ENCODE results near the gene SLAMF8. TPM values are rescaled to one million over a fixed set of nuclear protein-coding genes. Genes with fewer than 3 reads are reported as not detected.
A peak's percentile ranks its signal among the peaks of the same experiment; 100 is the strongest.

The SLAMF8 gene
- polyA plus RNA-seq, 3 donors: 0.52 to 1.4 (median 0.61) TPM

DNA sequence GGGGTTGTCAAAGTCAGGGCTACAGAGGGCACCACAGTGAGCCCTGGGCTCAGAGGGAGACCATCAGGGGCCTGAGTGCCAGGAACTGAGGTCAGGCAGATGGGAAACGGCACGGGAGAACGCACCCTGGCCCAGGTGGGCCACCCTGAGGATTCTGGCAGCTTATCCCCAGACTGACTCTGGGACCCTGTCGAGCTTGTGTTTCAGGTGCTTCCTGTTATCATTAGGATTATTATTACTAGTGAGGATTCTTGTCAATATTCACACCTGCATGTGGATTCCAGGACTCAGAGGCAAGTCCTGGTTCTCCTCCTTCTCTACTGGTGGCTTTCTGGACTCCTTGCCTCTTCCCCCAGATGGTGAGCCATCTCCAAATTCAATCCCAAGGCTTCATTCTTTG is 20.6 kb downstream of the SLAMF8 start:
- no peak for DNase-seq

DNA sequence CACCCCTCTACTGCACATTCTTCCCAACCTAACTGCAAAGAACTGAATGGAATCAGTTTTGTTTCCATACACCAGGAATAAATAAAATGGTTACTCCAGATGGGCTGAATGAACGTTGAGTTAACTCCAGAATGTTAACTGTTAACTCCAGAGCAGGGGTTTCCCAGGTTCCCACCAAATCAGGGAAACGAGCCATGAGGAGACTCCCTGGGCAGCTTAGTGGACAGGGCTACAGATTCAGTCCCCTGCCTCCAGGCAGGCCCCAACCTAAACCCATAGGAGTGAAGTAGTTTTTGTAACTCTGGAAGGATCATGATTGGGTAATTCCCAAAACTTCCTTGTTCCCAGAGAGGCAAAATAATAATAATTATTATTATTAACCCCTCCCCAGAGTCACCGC is 21.7 kb downstream of the SLAMF8 start:
- no peak for DNase-seq

DNA sequence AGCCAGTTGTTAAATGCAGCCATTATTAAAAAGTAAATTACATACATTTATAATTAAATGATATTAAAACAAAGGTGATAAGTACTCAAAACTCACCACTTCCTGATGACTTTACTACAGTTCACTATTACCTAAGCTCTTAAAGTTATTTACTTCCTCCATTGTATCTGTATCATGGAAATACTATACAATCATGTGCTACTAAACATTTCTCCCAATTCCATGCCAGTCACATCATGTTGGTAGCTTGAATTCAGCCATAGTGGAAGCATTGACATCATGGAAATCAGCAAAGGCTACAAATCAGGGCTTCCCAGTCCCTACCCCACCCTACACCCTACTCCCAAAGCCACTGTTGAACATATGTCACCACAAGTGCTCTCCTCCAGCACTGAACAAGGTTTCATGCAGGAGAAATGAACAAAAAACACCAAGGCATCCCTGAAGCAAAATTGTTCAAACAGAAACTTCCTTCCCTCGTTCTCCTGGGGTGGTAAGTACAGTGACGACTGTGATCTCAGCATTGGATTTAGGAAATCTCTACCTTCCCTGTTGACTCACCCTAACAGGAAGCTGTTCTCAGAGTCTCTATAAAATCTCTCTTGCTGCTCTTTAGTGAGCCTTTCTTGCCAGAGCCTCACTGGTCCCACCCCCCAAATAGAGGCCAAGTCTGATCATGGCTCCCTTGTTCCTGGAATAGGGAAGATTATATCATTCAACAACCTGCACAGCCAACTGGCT is 23.1 kb downstream of the SLAMF8 start:
- no peak for DNase-seq

DNA sequence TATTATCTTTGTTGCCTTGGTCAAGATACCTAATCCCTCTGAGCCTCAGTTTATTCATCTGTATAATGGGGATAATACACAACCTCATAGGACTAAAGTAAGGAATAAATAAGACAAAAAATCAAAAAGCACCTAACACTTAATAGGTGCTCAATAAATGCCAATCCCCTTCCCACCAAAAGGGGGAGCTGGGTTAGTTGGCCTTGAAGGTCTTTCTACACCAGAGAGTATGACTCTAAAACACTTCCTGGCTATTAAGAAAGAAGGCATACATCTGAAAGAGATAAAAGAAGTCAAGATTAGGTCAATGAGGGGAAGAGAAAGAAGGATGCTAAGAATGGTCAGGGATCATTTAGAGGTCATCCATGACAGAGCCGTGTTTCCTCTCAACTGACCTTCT is 24.7 kb downstream of the SLAMF8 start:
- DNase-seq: no peak

DNA sequence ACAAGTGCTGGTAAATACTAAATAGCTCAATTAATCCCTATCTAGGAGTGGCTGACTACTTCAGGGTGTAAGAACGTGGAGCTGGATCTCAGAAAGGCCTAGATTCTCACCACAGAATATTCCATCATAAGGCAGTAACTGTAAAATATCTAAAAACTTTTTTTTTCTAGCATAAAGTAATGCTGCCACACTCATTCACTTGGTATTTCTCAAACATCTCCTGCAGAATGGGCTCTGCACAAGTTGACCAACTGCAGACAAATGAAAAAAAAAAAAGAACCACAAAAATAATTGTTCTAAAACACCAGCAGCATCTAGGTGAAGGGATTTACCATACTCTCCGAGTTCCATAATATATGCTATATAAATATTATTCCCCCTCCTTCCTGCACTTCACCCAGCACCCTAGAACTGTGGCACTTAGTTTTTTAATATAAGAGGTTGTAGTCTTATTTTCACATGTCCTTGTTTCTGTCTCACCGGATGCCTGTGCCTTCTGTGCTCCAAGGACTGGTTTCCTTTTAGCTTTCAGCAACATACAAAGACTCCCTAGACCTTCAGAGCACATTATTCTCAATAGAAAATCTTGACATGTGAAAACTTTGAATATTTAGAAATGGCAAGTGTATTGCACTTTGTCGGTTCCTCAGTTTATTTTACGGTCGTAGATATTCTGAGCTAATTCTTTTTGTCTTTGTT is 26.9 kb downstream of the SLAMF8 start:
- DNase-seq: no peak

DNA sequence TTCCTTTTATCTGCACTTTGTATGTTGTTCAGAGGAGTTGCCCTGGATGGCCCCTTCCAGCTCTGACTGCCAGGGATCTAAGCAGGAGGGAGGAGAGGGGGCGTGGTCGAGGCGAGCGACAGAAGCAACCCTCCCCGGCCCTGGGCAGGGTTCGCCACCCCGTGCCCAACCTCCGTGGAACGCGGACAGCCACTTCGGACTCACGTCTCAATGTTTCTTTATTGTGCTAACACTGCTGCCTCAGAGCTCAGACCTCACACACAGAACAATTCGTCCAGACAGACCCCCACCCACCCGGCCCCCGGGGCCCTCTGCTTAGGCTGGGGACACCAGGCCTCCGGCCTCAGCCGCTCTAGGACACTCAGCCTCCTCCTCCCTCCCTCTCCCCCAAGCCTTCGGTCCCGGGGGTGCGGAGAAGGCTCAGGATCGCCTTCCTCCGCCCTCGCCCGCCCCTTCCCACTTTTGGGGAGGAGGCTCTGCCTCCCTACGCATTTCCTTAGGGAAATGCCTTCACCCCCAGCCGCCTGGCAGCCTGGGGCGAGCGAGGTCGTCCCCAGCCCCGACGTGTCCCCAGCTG is 27.5 kb downstream of the SLAMF8 start:
- peak; percentile 54 for DNase-seq

DNA sequence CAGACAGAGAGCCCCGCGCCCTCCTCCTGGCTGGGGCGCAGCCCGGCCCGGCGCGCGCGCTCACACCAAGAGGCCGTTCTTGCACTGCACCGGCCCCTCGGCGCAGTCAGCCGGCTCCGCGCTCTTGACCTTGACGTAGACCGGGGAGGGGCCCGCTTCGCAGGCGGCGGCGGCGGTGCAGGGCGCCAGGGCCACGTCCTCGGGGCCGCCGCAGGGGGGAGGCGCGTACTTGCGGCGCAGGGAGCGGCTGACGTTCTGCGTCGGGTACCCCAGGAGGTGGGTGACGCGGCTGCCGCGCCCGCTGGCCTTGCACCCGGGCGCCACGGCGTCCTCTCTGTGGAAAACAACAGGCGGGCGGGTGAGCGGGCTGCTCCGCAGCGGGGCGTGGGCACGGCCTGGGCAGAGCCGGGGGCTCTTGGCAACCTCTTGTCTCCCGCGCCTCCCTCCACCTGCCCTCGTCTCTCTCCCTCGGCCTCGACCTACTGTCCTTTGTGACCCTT is 28.1 kb downstream of the SLAMF8 start:
- peak; percentile 82 for DNase-seq

DNA sequence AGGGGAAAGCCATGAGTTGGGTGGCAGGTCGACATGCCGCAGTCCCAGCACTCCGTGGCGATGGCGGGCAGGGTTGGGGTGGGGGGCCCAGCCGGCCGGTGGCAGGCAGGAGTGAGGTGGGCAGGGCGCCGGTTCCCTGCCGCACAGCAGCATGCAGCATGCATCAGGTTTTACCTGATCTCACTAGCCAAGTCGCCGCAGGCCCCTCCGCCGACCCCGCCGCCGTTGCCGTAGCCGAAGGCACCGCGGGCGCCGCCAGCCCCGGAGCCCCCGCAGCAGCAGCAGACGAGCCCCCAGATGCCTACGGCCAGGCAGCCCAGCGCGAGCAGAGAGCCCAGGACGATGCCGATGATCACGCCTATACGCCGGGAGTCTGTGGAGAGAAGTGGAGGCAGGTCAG is 29.0 kb downstream of the SLAMF8 start:
- no peak for DNase-seq

DNA sequence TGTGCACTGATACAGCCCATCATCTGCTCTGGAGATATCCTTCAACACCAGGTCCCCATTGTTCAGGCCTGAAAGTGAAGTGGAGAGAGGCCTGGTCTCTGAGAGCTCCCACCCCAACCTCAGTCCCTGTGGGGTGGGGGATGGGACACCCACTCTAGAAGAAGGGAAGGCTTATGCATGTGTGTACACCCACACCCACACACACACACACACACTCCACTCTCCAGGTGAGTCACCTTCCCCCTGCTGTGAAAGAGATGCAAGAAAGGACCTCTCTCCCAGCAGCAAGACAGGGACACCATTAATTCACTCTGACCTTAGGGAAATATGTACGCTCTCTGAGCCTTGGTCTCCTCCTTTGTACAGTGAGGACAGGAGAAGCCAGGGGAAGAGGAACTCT is 29.9 kb downstream of the SLAMF8 start:
- DNase-seq: no peak

DNA sequence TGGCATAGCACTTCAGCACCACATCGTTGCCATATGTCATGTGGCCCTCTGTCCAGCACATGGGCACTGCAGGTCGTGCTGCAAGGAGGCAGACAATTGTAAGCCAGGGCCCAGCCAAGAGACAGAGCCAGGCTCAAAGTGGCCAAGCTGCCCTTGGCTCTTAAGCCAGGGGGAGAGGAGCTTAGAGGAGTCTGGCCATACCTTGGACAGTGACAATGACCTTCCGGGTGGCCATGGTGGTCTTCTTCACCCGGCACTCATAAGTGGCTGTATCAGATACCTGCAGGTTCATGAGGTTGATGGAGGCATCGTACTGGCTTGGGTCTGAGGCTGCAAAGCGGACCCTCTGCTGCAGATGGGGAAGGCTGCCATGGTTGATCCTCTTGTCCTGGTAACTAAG is 31.2 kb downstream of the SLAMF8 start:
- no peak for DNase-seq

DNA sequence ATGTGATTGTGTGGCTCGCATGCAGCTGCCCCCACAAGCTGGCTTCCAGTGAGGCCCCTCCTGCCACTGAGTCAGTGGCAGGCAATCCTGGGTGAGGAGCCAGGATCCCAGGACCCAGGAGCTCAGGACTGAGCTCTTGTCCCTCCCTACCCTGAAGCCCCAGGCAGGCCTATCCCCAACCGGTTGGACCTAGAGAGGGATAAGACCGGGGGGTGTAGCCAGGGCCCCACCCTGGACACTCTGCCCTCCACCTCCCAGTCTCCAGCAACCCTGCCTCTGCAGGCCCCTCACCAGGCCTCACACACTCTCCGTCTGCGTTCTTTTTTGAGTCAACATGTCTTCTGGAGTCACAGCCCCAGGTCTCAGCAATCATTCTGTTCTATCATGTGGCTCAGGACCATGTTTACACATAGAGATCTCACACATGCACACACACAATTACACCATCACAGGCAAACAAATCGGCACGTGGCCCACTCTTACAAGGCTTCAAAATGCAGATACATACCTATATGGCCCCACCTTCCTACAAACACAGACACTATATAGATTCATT is 33.2 kb downstream of the SLAMF8 start:
- no peak for DNase-seq

DNA sequence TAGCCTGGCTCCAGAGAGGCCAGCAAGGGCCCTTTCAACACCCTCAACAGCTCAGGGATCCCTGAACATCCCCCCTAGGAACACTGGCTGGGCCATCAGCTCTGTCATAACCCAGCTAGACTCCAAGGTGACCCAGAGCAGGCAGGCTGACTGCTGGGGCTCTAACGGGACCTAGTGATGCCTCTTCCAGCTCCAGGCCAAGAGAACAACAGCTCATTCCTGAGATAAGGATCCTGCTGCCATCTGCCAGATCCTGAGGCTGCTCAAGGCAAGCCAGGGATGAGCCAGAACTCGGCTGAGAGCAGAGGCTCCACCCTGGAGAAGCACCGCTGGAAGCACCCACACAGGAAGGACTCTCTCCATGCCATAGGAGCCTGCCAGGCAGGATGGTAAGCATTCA is 33.8 kb downstream of the SLAMF8 start:
- no peak for DNase-seq

DNA sequence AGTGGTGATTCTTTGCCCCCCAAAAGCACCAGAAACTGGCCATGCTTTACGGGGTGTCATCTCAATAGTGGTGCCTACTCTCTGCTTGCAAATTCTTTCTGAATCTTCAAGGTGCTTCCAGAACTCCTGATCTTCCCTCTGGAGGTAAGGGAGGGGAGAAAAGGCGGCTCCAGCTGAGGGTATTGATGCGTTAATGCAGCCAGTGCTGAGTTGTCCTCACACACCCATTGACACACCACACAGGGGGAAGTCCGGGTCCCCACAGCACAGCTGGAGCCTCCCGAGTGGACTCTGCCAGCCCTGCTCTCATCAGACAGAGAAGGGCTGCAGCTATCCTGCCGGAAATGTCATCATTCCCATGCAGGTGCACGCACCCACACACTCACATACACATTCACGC is 34.5 kb downstream of the SLAMF8 start:
- DNase-seq: no peak

DNA sequence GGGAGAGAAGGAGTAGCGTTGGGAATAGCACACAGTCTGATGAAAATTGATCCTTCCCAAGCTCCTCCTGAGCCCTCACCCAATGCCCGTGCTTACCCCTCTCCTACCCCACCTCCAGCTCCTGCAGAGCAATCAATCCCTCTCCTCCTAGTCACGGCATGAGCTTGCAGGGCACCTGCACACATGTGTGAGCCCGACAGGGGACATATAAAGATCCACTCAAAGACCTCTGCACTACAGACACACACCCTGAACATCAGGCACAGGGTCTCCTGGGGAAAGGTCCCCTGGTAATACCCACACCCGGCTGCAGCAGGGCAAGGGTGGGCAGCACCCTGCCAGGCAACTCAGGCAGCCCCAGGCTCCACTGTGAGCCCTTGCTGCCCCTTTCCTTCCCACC is 35.4 kb downstream of the SLAMF8 start:
- DNase-seq: no peak

DNA sequence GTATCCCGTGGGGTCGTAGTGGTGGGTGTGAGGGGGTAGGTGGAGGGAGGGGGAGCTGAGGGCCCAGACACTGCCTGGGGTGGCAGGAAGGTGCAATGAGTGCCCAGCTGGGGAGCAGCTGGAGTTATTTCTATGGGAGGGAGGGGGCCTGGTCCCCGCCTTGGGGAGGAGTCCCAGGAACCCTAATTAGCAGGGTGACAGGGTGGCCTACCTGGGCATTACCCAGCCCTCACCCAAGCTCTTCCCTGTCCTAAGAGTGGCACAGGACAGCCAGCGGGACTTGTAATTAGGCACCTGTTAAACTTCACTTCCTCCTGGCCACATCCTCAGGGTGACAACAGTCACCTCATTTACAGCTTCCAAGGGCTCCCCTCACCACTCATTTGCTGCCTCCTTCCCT is 35.9 kb downstream of the SLAMF8 start, which contains the start of gene VSIG8:
Gene VSIG8 (minus strand): TSS at position 101 of the 400 bp plus-strand sequence. CDS start 136 bp downstream, outside the sequence.
- DNase-seq: no peak

DNA sequence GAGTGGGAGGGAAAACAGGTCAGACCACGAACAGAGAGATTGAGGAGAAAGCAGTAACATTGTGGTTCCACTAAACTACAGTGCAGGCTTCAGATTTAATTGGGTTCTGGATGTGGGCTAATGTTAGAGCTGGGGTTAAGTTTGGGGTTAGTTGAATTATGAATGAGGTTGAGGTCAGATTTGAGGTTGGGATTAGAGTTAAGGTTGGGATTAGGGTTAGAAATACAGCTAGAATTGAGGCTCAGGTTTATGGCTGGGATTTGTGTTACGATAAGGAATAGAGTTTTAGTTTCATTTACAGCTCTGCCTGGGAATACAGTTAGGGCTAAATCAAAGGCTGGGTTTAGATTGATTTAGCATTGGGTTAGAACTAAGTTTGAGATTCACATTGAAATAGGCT is 37.6 kb downstream of the SLAMF8 start:
- DNase-seq: no peak

DNA sequence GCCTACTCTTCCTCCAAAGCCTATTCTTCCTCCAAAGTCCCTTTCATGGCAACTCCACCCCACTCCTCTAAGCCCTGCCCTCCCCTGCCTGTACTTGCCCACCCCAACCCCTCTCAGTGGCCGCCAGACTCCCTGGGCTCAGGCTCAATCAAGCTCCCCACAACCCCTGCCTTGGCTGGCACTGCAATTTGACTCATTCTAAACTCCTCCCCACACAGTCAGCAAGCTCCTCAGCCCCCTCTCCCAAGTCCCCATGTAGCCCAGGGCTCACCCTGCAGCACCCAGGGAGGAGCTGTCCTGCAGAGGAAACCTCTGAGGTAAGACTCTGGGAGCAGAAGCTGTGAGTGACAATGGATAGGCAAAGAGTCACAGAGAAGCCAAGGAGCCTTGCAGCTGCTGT is 39.4 kb downstream of the SLAMF8 start:
- DNase-seq: no peak

DNA sequence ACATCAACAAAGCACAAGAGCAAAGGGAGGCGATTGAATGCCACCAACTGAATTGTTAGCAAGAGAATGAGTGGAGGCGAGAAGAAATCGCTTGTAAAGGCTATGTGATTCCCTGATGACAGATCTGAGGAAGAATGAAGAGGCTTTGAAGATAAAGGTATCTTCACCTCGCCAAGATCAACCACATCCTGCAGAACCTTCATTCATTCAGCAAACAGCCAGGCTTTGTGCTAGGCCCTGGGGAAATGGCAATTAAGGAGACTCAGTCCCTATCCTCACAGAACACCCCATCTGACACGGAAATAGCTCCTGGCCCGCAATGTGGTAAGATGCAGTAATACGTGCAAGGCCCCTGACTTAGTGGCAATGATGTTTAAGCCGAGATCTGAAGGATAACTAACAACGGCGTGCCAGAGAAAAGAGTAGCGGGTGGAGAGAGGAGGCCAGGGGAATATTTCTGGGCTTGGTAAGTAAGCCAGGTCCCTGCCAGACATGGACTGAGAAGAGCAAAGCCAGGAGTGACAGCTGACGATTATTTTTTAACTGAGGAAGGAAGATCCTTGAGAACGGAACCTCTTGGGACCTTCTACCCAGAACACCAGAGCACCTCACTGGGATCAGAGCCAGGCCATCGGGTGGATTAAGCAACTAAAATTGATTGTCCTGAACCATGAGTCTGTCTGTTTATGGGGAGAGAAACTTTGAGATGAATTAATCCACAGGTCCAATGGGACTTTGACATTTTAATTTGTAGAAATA is 40.4 kb downstream of the SLAMF8 start:
- no peak for DNase-seq

DNA sequence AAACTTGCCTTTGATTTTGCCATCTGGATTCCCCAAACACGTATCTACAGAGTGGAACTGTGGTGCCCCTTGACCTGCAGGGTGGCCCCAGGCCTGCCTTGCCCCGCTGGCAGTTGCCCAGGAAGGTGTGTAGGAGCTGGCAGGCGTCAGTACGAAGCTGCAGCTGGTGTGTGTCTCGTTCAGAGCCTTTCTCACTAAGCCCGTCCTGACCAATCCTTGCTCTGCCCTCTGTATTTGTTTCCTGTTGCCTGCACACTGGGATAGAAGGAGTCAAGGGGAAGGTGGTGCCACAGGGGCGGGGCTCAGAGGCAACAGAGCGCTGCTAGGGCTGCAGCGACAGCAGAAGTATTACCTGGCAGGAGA is 41.0 kb downstream of the SLAMF8 start:
- DNase-seq: peak; percentile 69

DNA sequence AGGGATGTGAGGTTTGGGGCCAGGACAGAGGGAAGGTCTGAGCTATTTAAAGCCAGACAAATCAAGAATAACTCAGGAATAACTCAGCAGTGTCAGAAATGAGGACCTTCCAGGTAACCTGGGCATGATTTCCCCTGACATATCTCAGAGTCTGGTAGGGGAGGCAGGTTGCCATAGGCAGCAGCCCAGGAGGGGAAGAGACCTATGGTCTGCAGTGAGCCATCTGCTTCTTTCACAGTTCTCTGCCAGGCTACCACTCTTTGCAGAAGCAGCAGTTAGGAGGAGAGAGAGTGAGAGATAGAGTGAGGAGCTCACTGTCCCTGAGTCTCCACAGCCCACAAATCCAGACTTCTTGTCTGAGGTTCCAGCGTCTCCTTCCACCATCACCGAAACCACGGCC is 42.1 kb downstream of the SLAMF8 start:
- no peak for DNase-seq

DNA sequence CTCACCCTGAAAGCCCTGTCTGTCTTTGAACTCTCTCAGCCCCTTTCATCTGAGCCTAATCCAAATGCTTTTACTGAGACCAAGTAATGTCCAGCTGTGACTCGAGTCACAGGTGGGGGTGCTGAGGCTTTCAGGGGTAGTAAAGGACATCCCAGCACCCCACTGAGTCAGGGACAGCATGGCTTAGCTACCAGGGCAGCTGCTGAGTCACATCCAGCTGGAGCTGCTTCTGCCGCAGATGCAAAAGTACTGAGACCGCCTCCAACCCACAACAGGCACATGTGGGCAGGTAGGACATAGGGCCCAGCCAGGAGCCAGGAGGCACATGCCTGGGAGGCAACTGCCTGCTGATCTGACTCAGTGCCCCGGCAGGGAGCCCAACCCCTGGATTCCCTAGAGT is 42.5 kb downstream of the SLAMF8 start:
- no peak for DNase-seq

DNA sequence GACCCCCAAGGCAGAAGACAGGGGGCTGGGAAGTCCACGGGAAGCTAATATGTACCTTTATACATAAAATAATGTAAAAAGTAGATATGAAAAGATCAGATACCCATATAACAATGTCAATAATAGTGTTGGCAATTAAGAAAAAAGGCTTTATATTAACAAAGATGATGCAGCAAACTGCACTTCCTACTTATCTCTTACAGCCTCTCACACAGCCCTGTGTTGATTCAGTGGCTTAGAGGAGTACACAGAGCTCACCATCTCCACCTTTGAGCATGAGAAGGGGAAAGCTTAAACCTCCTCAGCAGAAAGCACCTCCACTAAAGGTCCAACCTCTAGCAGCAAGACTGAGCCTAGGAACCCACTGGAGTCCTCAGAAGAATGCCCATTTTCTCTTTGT is 42.9 kb downstream of the SLAMF8 start:
- DNase-seq: no peak

All from renal pelvis (tissue), 4 donors.